A673 (cell line): Measurements from ENCODE around the gene ARHGEF1.

Experiments used
- EZH2 ChIP-seq: fragments of 200-600 bp; sonication (generic); IDR thresholded peaks from 2 replicates; pipeline ENCODE4 v1.6.1; 2017; ENCODE audit warnings: borderline replicate concordance, low read depth, mild to moderate bottlenecking, mixed read lengths, antibody characterized with exemption, low read length; ENCODE audit not compliant: poor library complexity, severe bottlenecking
- TF ChIP-seq, protein P1 (sequence below): fragments of 300-800, 200-600 bp; sonication (generic); conservative IDR thresholded peaks from 2 replicates; pipeline ENCODE4 v1.5.1; 2017; ENCODE audit warnings: low read depth, mild to moderate bottlenecking, antibody characterized with exemption, low read length, moderate library complexity, mixed read lengths

DNA sequence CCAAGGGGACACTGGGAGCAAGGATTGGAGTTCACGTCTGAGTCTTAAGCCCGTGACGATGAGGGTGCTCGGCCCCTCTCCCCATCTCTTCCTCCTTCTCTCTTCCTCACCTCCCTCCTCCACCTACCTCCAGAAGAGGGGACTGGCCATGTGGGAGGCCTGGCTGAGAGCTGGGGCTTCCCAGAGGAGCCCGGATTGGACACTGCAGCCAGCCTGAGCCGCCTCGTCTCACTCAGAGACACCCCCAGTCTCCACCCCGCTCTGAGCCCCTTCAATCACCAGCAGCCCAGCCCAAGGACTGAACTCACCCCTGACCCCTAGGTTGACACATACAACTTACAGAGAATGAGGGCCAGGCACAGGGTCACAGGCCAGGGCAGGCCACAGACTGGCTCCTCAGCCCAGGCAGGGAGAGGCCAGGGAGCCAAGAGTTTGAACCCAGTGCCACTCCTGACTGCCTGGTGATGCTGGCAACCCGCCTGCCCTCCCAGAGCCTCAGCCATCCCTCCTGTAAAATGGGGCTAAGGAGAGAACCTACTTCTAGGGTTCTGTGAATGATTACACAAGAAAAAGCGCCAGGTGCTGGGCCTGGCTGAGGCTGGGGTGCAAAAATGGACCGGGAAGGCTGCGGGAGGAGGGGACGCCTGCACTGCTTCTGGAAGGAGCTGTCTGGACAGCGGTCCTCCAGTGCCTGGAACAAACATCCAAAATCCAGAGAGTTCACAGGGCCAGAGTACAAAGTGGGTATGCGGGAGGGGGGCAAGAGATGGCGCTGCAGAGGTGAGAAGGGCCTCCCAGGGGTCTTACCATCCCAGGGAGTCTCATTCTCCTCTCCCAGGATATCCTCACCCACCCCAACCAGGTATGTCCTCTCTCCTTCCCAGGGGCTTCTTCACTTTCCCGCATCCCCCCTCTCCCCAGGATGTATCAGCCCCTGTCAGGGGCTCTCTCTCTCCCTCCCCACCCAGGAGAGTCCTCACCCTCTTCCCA is 4.8 kb upstream of the ARHGEF1 start:
- TF ChIP-seq, protein P1, sequence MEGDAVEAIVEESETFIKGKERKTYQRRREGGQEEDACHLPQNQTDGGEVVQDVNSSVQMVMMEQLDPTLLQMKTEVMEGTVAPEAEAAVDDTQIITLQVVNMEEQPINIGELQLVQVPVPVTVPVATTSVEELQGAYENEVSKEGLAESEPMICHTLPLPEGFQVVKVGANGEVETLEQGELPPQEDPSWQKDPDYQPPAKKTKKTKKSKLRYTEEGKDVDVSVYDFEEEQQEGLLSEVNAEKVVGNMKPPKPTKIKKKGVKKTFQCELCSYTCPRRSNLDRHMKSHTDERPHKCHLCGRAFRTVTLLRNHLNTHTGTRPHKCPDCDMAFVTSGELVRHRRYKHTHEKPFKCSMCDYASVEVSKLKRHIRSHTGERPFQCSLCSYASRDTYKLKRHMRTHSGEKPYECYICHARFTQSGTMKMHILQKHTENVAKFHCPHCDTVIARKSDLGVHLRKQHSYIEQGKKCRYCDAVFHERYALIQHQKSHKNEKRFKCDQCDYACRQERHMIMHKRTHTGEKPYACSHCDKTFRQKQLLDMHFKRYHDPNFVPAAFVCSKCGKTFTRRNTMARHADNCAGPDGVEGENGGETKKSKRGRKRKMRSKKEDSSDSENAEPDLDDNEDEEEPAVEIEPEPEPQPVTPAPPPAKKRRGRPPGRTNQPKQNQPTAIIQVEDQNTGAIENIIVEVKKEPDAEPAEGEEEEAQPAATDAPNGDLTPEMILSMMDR = no peak
- TF ChIP-seq EZH2 = no peak
